Measurements from ENCODE around the gene CLDN24.
"Not testable (repeated sequence)": the region's sequence is repeated elsewhere in the genome, so short reads cannot be mapped to it uniquely, and the experiment has no call there.

CLDN24 gene

GRCh38 chr4:183345261-183345660 lies 23.0 kb upstream of the CLDN24 start:
- DNase-seq = no peak

GRCh38 chr4:183344523-183345255 lies 22.5 kb upstream of the CLDN24 start:
- no peak for DNase-seq

DNA sequence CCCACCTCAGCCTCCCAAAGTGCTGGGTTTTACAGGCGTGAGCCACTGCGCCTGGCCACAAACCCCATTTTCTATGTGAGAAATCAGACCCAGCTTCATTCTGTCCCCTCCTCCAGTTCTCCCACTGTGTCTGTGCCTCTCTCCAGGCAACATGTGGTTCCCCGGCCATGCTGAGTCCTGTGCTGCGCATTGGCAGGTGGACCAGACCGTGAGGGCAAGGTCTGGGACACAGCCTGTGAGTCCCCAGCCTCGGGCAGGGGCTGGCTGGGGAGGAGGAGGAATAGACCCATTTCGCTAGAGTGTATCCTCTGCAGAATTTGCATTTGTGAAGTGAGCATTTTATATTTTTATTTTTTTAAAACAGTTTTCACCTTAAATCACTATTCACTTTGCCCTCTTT lies 21.5 kb upstream of the CLDN24 start:
- no peak for DNase-seq

DNA sequence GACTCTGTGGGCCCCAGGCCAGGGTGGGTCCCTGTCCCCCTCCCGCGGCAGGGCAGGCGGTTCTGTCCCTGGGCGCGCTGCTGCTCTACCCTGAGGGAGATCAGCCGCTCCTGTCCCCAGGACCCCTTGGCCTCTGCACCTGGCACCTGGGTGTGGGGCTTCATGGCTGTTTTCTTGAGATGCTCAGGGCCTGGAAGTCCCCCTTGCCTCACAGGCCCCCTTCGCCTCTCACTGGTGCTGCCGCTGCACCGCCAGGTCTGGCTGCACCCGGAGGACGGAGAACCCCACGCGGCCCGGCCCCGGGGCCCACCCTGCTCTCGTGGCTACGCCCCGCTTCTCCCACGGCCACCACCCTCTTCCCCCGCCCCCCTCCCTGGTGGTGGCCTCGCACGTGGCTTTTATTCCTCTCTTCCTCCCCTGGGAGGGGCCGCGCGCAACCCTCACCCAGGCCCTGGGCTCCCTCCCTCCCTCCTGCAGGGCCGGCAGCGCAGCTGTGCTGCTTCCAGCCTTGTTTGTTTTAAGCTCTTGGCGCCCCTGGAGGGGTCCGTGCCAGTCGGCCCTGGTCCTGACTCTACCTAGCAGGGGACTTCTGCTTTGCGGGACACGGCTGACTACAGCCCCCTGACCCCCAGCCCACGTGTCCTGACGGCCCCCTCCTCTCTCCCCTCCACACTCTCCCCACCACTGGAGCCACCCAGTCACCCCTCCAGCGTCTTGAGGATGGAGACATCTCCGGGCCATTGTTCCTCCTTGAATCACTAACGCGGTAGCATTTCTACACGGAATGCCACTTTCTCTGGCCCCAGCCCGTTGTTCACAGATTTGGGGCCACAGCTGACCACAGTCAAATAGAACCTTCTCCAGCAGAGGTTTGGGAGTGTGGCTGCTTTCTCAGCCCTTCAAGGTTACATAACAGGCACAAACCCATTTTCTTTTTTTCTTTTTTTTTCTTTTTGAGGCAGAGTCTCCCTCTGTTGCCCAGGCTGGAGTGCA lies 20.6 kb upstream of the CLDN24 start:
- no peak for DNase-seq

GRCh38 chr4:183337833-183338232 lies 15.6 kb upstream of the CLDN24 start:
- DNase-seq = no peak

- no peak for DNase-seq
Measured at GRCh38 chr4:183337349-183337748, 15.1 kb upstream of the CLDN24 start.

DNA sequence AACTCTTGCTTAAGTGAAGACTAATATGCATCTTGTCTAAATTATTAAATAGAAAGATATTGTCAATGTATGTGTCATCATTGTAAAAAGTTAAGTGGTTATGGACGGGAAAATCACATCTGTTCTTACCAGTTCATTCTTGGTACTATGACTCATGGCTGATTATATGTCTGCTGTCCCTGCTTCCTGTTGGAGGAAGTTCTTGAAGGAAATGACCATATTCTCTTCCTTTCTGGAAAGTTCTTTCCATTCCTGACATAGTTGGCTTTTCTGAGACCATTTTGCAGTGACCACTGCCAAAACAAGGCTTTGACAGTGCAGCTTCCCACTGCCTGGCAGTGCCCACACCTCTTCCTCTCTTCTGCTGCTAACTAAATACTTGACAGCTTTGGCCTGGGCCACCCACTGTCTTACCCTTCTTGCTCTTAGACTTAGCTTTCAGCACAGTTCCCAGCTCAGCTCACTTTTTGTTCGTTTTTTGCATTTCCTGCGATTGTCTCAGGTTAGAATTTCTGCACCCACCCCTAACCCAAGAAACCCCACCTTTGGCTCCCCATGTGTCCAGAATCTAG lies 13.2 kb upstream of the CLDN24 start:
- no peak for DNase-seq

GRCh38 chr4:183333983-183334382 lies 11.8 kb upstream of the CLDN24 start:
- no peak for DNase-seq

DNA sequence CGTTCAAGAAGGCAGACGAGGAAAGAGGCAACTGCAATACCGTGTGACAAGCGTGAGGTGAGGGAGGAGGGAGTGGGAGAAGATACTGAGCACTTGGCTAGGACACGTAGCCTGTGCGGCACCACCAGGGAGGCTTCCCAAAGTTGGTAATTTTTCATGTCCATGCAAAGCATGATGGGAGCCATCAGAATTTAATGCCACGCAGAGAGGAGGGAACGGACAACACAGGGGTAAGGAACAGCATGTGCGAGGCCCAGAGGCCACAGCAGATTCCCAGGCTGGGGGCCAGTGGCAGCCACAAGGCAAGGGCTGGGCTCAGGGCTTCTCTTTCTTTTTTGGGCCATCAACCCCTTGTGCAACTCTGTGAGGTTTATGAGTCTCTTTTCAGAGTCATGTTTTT lies 11.0 kb upstream of the CLDN24 start:
- DNase-seq = no peak

DNA sequence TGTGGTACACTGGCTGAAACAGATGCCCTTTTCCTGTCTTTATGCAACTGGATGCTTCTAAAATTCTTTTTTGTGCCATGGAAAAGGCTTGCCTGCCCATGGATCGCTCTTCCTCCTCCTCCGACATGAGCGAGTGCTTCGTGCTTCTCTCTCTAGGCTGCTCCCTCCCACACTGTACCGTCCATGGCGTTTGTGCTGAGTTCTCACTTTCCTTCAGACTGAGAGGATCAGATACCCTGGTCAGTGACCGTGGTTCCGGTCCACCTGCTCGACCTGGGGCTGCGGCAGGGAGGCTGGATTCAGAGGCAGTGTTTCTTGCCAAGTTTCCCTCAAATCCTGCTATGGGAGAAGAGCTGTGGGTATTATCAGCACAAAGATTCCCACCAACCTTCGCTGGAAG lies 10.2 kb upstream of the CLDN24 start:
- no peak for DNase-seq

GRCh38 chr4:183330841-183331240 lies 8.6 kb upstream of the CLDN24 start:
- no peak for DNase-seq

GRCh38 chr4:183329954-183330742 lies 7.9 kb upstream of the CLDN24 start:
- no peak for DNase-seq

GRCh38 chr4:183329244-183329643 lies 7.0 kb upstream of the CLDN24 start:
- DNase-seq = no peak

DNA sequence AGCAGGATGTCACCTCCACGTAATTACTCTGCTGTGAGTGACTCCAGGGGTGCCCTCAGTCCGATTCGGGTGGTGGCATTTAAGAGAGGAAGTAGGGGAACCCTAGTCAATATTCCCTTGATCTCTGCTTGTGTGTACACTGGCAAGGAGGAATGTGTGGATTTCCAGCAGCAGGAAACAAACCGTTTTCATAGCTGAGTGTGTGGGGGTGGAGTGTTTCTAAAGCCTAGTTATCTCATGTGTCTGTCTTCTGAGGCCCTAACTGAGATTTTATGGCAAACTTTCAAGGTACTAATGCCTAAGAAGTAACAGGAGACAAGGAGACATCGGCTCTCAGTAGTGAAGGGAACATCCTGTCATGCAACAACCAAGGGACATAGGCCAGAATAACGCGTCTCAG lies 6.6 kb upstream of the CLDN24 start:
- no peak for DNase-seq

- no peak for DNase-seq
Measured at GRCh38 chr4:183327827-183328226, 5.6 kb upstream of the CLDN24 start.

DNA sequence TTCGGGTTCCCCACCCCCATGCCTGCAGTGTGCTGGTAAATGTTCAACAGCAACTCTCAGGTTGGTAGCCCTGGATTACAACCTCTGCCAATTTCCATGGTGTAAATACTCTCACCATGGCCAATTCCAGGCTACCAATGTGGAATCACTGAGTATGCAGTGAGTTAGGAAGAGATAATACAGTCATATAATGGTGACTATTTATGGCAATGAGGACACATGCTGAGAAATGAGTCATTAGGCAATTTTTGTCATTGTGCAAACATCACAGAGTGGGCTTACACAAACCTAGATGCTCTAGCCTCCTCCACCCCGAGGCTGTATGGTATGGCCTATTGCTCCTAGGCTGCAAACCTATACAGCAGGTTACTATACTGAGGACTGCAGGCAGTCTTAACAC lies 4.6 kb upstream of the CLDN24 start:
- no peak for DNase-seq

DNA sequence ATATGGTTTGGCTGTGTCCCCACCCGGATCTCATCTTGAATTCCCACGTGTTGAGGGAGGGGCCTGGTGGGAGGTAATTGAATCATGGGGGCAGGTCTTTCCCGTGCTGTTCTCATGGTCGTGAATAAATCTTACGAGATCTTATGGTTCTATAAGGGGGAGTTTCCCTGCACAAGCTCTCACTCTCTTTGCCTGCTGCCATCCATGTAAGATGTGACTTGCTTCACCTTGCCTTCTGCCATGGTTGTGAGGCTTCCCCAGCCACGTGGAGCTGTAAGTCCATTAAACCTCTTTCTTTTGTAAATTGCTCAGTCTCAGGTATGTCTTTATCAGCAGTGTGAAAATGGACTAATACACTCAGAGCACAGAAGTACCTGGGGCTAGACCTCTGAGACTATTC lies 4.2 kb upstream of the CLDN24 start:
- not testable (repeated sequence) for DNase-seq

- no peak for DNase-seq
Measured at GRCh38 chr4:183324619-183325018, 2.4 kb upstream of the CLDN24 start.

DNA sequence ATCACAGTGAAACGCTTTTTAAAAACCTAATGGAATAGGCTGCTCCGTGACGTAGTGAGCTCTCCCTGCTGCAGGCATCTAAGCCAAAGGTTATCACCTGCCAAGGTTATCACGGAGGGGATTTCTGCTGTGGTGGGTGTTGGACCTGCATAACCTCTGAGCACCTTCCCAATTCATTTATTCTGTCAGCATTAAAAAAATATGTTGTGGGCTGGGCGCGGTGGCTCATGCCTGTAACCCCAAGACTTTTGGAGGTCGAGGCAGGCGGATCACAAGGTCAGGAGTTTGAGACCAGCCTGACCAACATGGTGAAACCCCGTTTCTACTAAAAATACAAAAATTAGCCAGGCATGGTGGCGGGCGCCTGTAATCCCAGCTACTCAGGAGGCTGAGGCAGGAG lies 1.8 kb upstream of the CLDN24 start:
- not testable (repeated sequence) for DNase-seq

DNA sequence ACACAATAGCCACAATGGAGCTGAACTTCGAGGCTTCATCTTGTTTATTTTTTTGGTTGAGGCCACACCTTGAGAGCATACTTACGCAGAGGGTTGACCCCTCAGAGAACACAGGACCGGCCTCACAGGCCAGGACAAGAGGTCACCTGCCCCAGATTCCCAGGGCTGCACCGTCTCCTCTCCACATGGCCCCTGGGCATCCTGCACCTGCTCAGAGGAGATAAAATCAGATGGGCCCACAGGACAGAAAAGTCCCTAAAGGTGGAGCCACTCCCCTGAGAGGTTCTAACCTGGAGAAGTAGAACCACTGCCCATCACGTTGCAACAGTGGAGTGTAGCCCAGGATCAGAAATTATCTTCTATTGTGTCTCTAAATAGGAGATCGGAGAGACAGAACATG lies 1.1 kb upstream of the CLDN24 start:
- no peak for DNase-seq

DNA sequence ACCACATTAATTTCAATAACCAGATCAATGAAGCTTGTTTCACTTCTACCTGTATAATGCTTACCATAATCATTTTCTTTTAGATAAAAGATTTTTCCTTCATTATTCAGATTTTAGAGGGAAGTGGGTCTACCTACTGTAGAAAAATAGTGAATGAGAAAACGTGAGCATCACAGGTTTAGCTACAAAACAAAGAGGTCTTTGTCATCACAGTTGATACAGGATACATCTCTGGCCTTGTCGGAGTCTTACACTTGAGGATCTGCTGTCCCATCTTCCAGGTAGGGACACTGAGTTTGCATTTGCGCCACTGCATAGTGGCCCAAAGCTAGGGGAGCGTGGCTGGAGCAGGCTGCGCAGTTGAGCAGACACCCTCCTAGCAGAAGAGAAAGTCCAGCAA lies 710 bp downstream of the CLDN24 start:
- no peak for DNase-seq

GRCh38 chr4:183321079-183321478 lies 1.1 kb downstream of the CLDN24 start:
- no peak for DNase-seq
